Activated CD8-positive, alpha-beta memory T cell treated with anti-CD3 and anti-CD28 coated beads for 24 hours (primary cell): ENCODE results near the gene AP5Z1.
A peak's percentile ranks its signal among the peaks of the same experiment; 100 is the strongest.

Experiments
- DNase-seq: peaks from one replicate; pipeline ENCODE4 v3.0.0-alpha.2; 2020

Gene AP5Z1

GRCh38 chr7:4775250-4775847 lies at the start of gene AP5Z1:
Gene AP5Z1, plus strand, starts transcription at chr7:4775623. Its CDS starts 93 bp downstream, at chr7:4775716.
- DNase-seq, result peak; percentile 96

- DNase-seq, result no peak
Observed at GRCh38 chr7:4725850-4726450, 49.5 kb upstream of the AP5Z1 start.

- DNase-seq, result no peak
Observed at GRCh38 chr7:4726566-4726965, 48.9 kb upstream of the AP5Z1 start.

GRCh38 chr7:4727914-4728705 lies 47.3 kb upstream of the AP5Z1 start:
- DNase-seq, result no peak

- DNase-seq, result no peak
Observed at GRCh38 chr7:4729266-4729665, 46.2 kb upstream of the AP5Z1 start.

- no peak for DNase-seq
Observed at GRCh38 chr7:4730276-4730675, 45.1 kb upstream of the AP5Z1 start.

- DNase-seq, result no peak
Observed at GRCh38 chr7:4730971-4731370, 44.5 kb upstream of the AP5Z1 start.

- DNase-seq, result no peak
Observed at GRCh38 chr7:4731803-4732202, 43.6 kb upstream of the AP5Z1 start.

- peak; percentile 65 for DNase-seq
Observed at GRCh38 chr7:4733936-4734528, 41.4 kb upstream of the AP5Z1 start.

- DNase-seq, result no peak
Observed at GRCh38 chr7:4734587-4735345, 40.7 kb upstream of the AP5Z1 start.

- DNase-seq, result no peak
Observed at GRCh38 chr7:4737300-4737699, 38.1 kb upstream of the AP5Z1 start.

- DNase-seq, result peak; percentile 71
Observed at GRCh38 chr7:4738711-4739527, 36.5 kb upstream of the AP5Z1 start.

GRCh38 chr7:4739528-4739992 lies 35.9 kb upstream of the AP5Z1 start:
- peak; percentile 66 for DNase-seq

GRCh38 chr7:4740796-4741195 lies 34.6 kb upstream of the AP5Z1 start:
- DNase-seq, result no peak

GRCh38 chr7:4742051-4742573 lies 33.3 kb upstream of the AP5Z1 start:
- no peak for DNase-seq

- DNase-seq, result no peak
Observed at GRCh38 chr7:4742852-4743251, 32.6 kb upstream of the AP5Z1 start.

- DNase-seq, result peak; percentile 85
Observed at GRCh38 chr7:4744391-4745264, 30.8 kb upstream of the AP5Z1 start.

GRCh38 chr7:4745265-4745919 lies 30.0 kb upstream of the AP5Z1 start:
- DNase-seq, result no peak

GRCh38 chr7:4745971-4746919 lies 29.2 kb upstream of the AP5Z1 start:
- no peak for DNase-seq
